HUES48 (cell line): ENCODE measurements around the gene NMNAT3.

Source experiments
- H3K27ac ChIP-seq: one replicate; pipeline ENCODE4 v1.7.0; 2013; ENCODE audit warnings: low read depth, low read length, inconsistent platforms
- H3K27me3 ChIP-seq: 2 replicates; pipeline ENCODE4 v1.6.1; 2013; ENCODE audit warnings: mild to moderate bottlenecking, low read length; ENCODE audit not compliant: control insufficient read depth, insufficient read depth
- H3K36me3 ChIP-seq: 2 replicates; pipeline ENCODE4 v1.6.1; 2013; ENCODE audit warnings: low read length; ENCODE audit not compliant: control insufficient read depth, insufficient read depth
- H3K4me1 ChIP-seq: 2 replicates; pipeline ENCODE4 v1.6.1; 2013; ENCODE audit warnings: mild to moderate bottlenecking, low read length; ENCODE audit not compliant: control insufficient read depth, insufficient read depth
- H3K4me3 ChIP-seq: 2 replicates; pipeline ENCODE4 v1.5.1; 2013; ENCODE audit warnings: mild to moderate bottlenecking, low read depth, low read length
- H3K9ac ChIP-seq: 2 replicates; pipeline ENCODE4 v1.6.1; 2013; ENCODE audit warnings: mild to moderate bottlenecking, low read depth, low read length, moderate library complexity
- H3K9me3 ChIP-seq: 2 replicates; pipeline ENCODE4 v1.6.1; 2013; ENCODE audit warnings: low read length; ENCODE audit not compliant: control insufficient read depth, insufficient read depth

Gene NMNAT3

DNA sequence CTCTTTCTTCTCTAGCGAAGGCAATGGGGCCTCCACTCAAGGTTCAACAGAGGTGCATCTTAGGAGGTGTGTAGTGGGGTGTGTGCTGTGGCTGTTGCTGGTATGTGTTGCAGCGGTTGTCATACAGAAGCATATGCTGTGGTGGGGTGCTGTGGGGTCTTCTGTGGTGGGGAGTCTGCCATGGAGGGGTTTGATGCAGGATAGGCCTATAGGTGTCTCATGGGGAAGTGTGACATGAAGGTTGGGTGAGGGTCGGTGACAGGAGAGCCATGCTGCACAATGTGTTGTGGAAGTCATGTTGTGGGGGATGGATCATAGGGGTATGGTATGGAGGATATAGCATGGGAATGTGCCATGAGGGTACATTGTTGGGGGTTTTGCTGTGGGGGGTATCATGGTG is 20.3 kb downstream of the NMNAT3 start:
- Histone ChIP-seq H3K27ac (no peak overlapping the region), H3K4me3 (no peak overlapping the region), H3K9ac (no peak overlapping the region), H3K27me3 (no peaks in the 10 kb centered on the region), H3K4me1 (peaks cover 22% of the 10 kb centered on the region), H3K9me3 (no peaks in the 10 kb centered on the region), H3K36me3 (no peaks in the 10 kb centered on the region)

DNA sequence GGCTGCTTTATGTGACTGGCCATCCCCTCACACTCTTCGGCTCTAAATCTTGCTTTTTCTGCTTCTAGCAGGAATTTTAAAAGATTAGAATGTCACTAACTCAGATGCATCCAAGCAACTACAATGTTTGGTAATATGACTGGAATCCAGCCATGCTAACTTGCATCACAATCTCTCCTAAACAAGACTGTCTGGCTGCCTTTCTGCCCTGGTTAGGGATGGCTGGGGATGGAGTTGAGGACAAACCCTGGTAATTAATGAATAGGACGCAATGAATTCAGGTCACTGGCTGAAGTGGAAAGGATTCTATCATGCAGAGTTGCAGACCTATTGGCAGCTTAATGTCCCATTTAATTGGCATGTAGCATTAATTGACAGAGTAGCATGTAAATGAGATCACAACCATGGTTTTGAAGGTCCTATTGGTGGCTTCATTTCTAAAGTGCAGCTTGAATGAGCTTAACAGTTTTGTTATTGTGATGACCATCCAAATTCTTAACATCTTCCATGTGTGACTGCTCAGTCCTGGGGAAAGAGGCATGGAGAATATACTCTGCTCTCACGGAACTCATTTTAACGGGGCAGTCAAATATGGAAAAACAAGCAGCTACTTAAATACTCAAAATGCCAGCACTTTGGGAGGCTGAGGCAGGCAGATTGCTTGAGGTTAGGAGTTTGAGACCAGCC is 21.7 kb downstream of the NMNAT3 start:
- no peaks in the 10 kb centered on the region for H3K36me3 ChIP-seq

DNA sequence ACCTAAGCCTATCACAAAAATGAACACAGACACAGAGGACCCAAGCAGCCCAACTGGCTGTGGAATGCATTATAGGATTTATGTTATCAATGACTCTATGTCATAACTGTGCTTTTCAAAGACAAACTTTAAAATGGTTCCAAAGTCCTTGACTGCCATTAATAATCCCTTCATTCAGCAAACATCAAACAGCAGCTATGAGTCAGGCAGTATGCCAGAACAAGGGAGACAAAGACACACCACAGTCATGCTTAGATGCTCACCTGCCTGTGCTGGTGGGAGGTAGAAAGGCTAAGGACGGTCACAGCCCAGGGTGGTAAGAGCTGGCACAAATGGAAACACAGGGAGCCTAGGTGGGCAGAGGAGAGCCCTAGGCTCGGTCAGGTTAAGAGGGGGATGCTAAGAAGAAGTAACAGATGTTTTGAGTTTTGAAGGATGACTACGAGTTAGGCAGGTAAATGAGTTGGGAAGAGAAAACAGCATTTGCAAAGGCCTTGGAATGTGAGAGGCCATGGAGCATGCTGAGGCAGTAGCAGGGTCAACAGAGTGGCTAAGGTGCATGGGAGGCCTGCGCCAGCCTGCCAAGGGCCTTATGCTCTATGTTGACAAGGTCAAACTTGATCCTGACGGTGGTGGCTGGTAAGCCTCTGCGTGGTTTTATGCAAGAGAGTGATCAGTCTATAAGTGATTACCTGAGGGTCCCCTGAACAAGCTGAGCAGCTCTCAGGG is 23.0 kb downstream of the NMNAT3 start:
- Histone ChIP-seq H3K9me3 (no peaks in the 10 kb centered on the region), H3K4me1 (peaks cover 22% of the 10 kb centered on the region), H3K4me3 (no peak overlapping the region), H3K27me3 (no peaks in the 10 kb centered on the region), H3K36me3 (no peaks in the 10 kb centered on the region), H3K27ac (no peak overlapping the region), H3K9ac (no peak overlapping the region)

More for the DNA sequence above, 21.7 kb downstream of the NMNAT3 start:
- H3K9ac ChIP-seq, result no peak overlapping the region
- H3K4me1 ChIP-seq, result peaks cover 22% of the 10 kb centered on the region
- H3K4me3 ChIP-seq, result no peak overlapping the region
- no peak overlapping the region for H3K27ac ChIP-seq
- H3K9me3 ChIP-seq, result no peaks in the 10 kb centered on the region
- no peaks in the 10 kb centered on the region for H3K27me3 ChIP-seq

DNA sequence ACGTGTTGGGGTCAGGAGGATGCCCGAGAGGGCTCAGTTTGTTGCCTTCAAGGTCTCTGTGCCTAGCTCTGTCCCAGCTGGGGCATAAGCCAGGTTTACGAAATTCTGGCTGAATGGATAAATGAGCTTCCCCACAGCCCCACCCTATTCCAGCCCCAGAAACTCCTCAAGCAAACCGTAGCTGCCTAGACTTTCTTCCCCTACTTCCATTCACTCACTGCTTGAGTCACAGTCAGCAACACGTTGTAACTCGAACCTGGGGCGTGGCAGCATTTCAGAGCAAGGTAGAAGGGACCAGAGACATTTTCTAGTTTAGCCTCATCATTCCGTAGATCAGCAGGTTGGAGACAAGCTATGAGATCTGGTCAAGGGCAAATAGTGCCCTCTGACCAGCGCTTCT is 24.2 kb downstream of the NMNAT3 start:
- Histone ChIP-seq H3K9me3 (no peaks in the 10 kb centered on the region), H3K4me1 (peaks cover 22% of the 10 kb centered on the region), H3K27ac (no peak overlapping the region), H3K36me3 (no peaks in the 10 kb centered on the region), H3K9ac (no peak overlapping the region), H3K27me3 (no peaks in the 10 kb centered on the region), H3K4me3 (no peak overlapping the region)

DNA sequence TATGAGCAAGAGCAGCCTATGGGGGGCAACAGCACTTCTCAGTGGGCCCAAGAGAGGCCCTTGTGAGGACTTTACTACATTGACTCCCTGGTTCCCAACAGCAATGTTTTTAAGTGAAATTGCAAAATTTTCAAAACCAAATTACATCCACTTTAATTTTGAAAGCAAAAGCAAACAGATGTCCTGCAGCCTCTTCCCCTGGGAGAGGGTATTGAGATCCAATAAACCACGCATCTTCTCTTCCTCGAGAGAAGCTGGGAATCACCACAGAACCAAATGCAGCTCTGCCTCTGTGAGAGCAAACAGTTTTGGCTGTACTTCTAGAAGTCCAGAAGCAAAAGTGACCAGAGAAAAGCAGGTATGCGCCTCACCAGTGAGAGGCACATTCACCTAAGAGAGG is 25.2 kb downstream of the NMNAT3 start:
- no peaks in the 10 kb centered on the region for H3K9me3 ChIP-seq
- H3K9ac ChIP-seq, result no peak overlapping the region
- H3K27ac ChIP-seq, result no peak overlapping the region
- no peaks in the 10 kb centered on the region for H3K27me3 ChIP-seq
- H3K4me1 ChIP-seq, result peaks cover 22% of the 10 kb centered on the region
- H3K36me3 ChIP-seq, result no peaks in the 10 kb centered on the region
- H3K4me3 ChIP-seq, result no peak overlapping the region

DNA sequence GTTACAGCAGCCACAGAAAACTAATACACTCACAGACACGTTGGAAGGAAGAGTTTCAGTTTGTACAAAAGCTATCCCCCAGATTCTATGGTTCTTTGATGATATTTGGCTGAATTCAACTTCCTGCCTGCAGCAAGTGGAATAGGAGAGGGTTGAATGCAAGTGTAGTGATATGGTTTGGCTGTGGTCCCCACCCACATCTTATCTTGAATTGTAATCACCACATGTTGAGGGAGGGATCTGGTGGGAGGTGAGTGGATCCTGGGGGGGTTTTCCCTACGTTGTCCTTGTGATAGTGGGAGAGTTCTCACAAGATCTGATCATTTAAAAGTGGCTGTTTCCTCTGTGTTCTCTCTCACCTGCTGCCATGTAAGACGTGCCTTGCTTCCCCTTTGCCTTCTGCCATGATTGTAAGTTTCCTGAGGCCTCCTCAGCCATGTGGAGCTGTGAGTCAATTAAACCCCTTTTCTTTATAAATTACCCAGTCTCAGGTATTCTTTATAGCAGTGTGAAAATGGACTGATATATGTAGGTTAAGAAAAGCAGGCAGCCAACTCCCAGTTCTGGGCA is 29.8 kb downstream of the NMNAT3 start:
- H3K4me3 ChIP-seq, result no peak overlapping the region
- H3K9ac ChIP-seq, result no peak overlapping the region
- H3K27ac ChIP-seq, result no peak overlapping the region
- H3K27me3 ChIP-seq, result no peaks in the 10 kb centered on the region
- no peaks in the 10 kb centered on the region for H3K9me3 ChIP-seq
- H3K4me1 ChIP-seq, result no peaks in the 10 kb centered on the region
- H3K36me3 ChIP-seq, result no peaks in the 10 kb centered on the region

DNA sequence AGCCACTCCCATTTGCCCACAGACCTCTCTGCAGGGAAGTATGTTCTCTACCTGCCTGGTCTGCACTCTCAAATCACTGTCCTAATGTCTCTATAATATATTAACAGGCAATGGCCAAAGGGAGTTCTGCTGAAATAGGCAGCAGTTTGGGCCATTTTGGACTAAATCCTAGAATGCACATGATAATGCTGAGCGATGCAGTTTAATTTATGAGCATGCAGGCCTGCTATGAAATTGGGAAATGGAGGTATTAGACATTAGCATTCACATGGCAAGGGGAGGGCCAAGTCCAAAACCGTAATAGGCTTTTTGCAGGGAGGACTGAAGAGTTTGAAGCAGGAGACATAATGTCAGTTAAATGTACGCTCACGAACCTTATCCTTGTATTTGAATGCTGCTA is 31.3 kb downstream of the NMNAT3 start:
- Histone ChIP-seq H3K27ac (no peak overlapping the region), H3K4me1 (no peaks in the 10 kb centered on the region), H3K36me3 (no peaks in the 10 kb centered on the region), H3K4me3 (no peak overlapping the region), H3K27me3 (no peaks in the 10 kb centered on the region), H3K9ac (no peak overlapping the region), H3K9me3 (no peaks in the 10 kb centered on the region)

DNA sequence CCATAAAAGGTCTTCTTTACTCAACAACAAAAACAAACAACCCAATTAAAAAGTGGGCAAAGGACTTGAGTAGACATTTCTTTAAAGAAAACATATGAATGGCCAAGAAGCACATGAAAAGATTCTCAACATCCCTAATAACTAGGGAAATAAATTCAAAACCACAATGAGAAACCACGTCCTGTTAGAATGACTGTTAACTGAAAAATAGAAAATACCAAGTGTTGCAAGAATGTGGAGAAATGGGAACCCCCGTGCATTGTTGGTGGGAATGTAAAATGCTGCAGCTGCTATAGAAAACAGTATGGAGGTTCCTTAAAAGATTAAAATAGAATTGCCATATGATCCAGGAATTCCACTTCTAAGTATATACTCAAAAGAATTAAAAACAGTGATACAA is 34.8 kb downstream of the NMNAT3 start:
- H3K9ac ChIP-seq, result no peak overlapping the region

DNA sequence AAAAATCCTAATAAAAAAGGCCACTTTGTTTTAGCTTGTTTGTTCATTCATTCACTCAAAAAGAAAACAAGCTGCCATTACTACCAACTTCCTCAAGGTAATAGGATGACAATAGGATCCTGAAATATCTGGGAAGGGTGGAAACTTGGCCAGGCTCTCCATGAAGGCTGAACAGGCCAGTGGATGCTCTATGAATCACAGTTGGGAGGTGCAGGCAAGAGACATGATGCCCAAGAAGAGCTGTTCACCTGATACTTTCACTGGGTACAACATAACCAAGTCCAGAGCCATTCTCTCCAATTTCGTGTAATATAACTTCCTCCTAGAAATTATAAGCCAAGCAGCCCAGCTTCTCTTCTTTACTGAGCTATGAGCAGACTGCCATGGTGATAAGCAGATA is 37.3 kb downstream of the NMNAT3 start:
- Histone ChIP-seq H3K27me3 (no peaks in the 10 kb centered on the region), H3K4me1 (no peaks in the 10 kb centered on the region), H3K9ac (no peak overlapping the region), H3K9me3 (no peaks in the 10 kb centered on the region), H3K27ac (no peak overlapping the region), H3K4me3 (no peak overlapping the region), H3K36me3 (no peaks in the 10 kb centered on the region)

More for the DNA sequence above, 34.8 kb downstream of the NMNAT3 start:
- no peak overlapping the region for H3K4me3 ChIP-seq
- H3K27ac ChIP-seq, result no peak overlapping the region
- H3K4me1 ChIP-seq, result no peaks in the 10 kb centered on the region
- no peaks in the 10 kb centered on the region for H3K27me3 ChIP-seq
- H3K9me3 ChIP-seq, result no peaks in the 10 kb centered on the region
- no peaks in the 10 kb centered on the region for H3K36me3 ChIP-seq

DNA sequence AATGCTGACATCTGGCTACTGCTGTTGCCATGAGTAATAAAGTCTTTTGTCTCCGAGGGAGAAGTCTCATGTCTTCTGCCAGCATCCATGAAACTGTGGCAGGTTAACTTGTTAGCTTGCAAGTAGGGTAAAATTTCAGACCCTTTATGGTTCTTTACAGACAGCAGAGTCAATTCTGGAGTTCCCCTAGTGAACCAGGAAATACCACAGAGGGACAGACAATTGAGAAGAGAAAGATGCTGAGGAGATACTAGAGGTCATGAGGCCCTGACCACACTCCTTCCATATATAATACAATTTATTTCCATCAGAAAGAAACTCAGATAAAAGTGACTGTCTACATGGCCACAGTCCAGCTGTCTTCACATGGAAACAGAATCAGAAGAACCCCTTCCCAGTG is 38.1 kb downstream of the NMNAT3 start:
- no peaks in the 10 kb centered on the region for H3K9me3 ChIP-seq
- H3K4me1 ChIP-seq, result no peaks in the 10 kb centered on the region
- H3K27ac ChIP-seq, result no peak overlapping the region
- no peak overlapping the region for H3K4me3 ChIP-seq
- no peak overlapping the region for H3K9ac ChIP-seq
- no peaks in the 10 kb centered on the region for H3K36me3 ChIP-seq
- no peaks in the 10 kb centered on the region for H3K27me3 ChIP-seq

DNA sequence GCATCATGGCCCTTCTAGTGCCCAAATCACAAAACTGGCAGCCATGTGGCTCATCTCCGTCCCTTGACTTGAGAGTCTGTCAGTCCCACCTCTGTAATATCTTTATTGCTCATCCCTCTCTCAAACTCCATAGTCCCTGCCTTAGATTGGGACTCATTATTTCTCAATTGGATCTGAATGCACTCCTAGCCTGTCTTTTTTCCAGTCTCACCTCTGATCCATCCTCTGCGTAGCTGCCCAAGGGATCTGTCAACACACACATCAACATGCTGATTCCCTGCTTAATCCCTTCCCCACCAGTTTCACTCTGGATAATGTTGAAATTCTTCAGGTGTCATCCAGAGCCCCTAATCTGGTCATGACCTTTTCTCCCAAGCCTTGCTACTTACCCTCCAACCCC is 39.3 kb downstream of the NMNAT3 start:
- Histone ChIP-seq H3K27me3 (no peaks in the 10 kb centered on the region), H3K36me3 (no peaks in the 10 kb centered on the region), H3K27ac (no peak overlapping the region), H3K9ac (no peak overlapping the region), H3K4me1 (no peaks in the 10 kb centered on the region), H3K4me3 (no peak overlapping the region), H3K9me3 (no peaks in the 10 kb centered on the region)
